OCI-LY7 (cell line): ENCODE results near the gene RASGRP1.

Experiments used
- EZH2phosphoT487 ChIP-seq: fragments of 200-600 bp; sonication (generic); IDR thresholded peaks from 2 replicates; pipeline ENCODE4 v1.6.1; 2018; ENCODE audit warnings: low read depth, borderline replicate concordance, mild to moderate bottlenecking, mixed run types, antibody characterized with exemption, low read length, moderate library complexity, mixed read lengths
- TF ChIP-seq, protein P1 (sequence below): fragments of 200-600 bp; sonication (generic); conservative IDR thresholded peaks from 2 replicates; pipeline ENCODE4 v1.5.1; 2014; ENCODE audit warnings: mild to moderate bottlenecking, antibody characterized with exemption, low read length, moderate library complexity, mixed read lengths

DNA sequence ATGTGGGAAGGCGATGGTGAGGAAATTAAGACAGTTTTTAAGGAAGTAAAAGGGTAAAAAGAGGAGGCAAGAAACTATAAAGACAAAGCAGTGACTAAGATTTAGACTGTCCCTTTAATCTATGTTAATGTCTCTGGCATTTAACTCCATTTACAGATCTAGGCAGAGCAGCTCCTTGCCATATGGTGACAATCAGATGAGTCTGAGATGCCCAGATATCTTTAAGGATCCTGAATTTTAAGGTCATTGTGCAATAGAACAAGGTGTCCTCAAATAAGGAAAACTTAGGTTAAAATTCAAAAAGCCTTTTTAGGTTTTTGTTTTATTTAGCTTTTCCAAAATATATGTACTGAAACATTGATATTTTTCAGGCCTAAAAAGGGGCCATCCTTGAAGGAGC, 24.1 kb downstream of the RASGRP1 start:
- TF ChIP-seq, protein P1, sequence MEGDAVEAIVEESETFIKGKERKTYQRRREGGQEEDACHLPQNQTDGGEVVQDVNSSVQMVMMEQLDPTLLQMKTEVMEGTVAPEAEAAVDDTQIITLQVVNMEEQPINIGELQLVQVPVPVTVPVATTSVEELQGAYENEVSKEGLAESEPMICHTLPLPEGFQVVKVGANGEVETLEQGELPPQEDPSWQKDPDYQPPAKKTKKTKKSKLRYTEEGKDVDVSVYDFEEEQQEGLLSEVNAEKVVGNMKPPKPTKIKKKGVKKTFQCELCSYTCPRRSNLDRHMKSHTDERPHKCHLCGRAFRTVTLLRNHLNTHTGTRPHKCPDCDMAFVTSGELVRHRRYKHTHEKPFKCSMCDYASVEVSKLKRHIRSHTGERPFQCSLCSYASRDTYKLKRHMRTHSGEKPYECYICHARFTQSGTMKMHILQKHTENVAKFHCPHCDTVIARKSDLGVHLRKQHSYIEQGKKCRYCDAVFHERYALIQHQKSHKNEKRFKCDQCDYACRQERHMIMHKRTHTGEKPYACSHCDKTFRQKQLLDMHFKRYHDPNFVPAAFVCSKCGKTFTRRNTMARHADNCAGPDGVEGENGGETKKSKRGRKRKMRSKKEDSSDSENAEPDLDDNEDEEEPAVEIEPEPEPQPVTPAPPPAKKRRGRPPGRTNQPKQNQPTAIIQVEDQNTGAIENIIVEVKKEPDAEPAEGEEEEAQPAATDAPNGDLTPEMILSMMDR: no peak
- no peak for TF ChIP-seq EZH2phosphoT487
